ENCODE measurements around the gene CDRT4.
A peak's percentile ranks its signal among the peaks of the same experiment; 100 is the strongest.

GRCh38 chr17:15513058-15513791, 45.8 kb upstream of the CDRT4 start:
- TF ChIP-seq POLR2A (IDR thresholded peaks at IDR 0.05) (peak in 1 of 2 donors; percentile 35), CTCF (IDR thresholded peaks at IDR 0.05) (no peak), EP300 (IDR thresholded peaks at IDR 0.05) (peak in 1 of 2 donors; percentile 69)
